Endothelial cell (in vitro differentiated cells): ENCODE data around the gene KIF26A. TPM values are rescaled to one million over a fixed set of nuclear protein-coding genes. Genes with fewer than 3 reads are reported as not detected.

ENCODE experiments used
- DNase-seq: peaks from one replicate; pipeline ENCODE4 v3.0.0; 2021; ENCODE audit warnings: low spot score
- H3K27ac Mint-ChIP-seq: one replicate; pipeline ENCODE4 v1.8.0; 2021; ENCODE audit warnings: mixed read lengths, inconsistent platforms; ENCODE audit not compliant: unreplicated experiment
- H3K27me3 Mint-ChIP-seq: one replicate; pipeline ENCODE4 v1.8.0; 2021; ENCODE audit warnings: mild to moderate bottlenecking, moderate library complexity, mixed read lengths, inconsistent platforms; ENCODE audit not compliant: unreplicated experiment
- H3K36me3 Mint-ChIP-seq: one replicate; pipeline ENCODE4 v1.8.0; 2021; ENCODE audit warnings: mild to moderate bottlenecking, low read depth, mixed read lengths, inconsistent platforms; ENCODE audit not compliant: unreplicated experiment
- H3K4me1 Mint-ChIP-seq: one replicate; pipeline ENCODE4 v1.8.0; 2021; ENCODE audit warnings: mild to moderate bottlenecking, mixed read lengths, inconsistent platforms; ENCODE audit not compliant: unreplicated experiment
- H3K4me3 Mint-ChIP-seq: one replicate; pipeline ENCODE4 v1.8.0; 2021; ENCODE audit warnings: mild to moderate bottlenecking, mixed read lengths, inconsistent platforms; ENCODE audit not compliant: unreplicated experiment
- H3K9me3 Mint-ChIP-seq: one replicate; pipeline ENCODE4 v1.8.0; 2021; ENCODE audit warnings: mixed read lengths, inconsistent platforms; ENCODE audit not compliant: unreplicated experiment
- CTCF ChIP-seq: fragments of 200-600 bp; sonication (generic); IDR thresholded peaks from one replicate; pipeline ENCODE4 v1.5.0; 2021; ENCODE audit warnings: antibody characterized with exemption; ENCODE audit not compliant: unreplicated experiment
- total RNA-seq: library from RNA; stranded (reverse); fragmentation: NEBNext Ultra II Directional; extraction: Animal tissue kit (Norgen Biotek cat#: 25700); gene quantifications from one replicate; pipeline ENCODE4 v1.2.1, GENCODE V29; 2021; ENCODE audit not compliant: unreplicated experiment

The KIF26A gene
- total RNA-seq, 1 donor from 2014 or later: 96.9 TPM

- Mint-ChIP-seq H3K4me1 (no peaks in the 10 kb centered on the region), H3K9me3 (no peaks in the 10 kb centered on the region), H3K36me3 (peaks cover 4% of the 10 kb centered on the region), H3K27ac (no peak overlapping the region), H3K27me3 (peaks cover 13% of the 10 kb centered on the region), H3K4me3 (no peak overlapping the region)
- no peak for TF ChIP-seq CTCF
- no peak for DNase-seq
Measured at GRCh38 chr14:104158827-104159798, 20.7 kb downstream of the KIF26A start.

- peaks cover 4% of the 10 kb centered on the region for H3K36me3 Mint-ChIP-seq
- no peak overlapping the region for H3K4me3 Mint-ChIP-seq
- no peaks in the 10 kb centered on the region for H3K4me1 Mint-ChIP-seq
- peaks cover 13% of the 10 kb centered on the region for H3K27me3 Mint-ChIP-seq
- DNase-seq: no peak
- no peak for TF ChIP-seq CTCF
- no peak overlapping the region for H3K27ac Mint-ChIP-seq
- no peaks in the 10 kb centered on the region for H3K9me3 Mint-ChIP-seq
Measured at GRCh38 chr14:104159990-104160389, 21.6 kb downstream of the KIF26A start.

GRCh38 chr14:104161602-104162367 lies 23.4 kb downstream of the KIF26A start:
- H3K4me3 Mint-ChIP-seq: no peak overlapping the region
- no peak for TF ChIP-seq CTCF
- no peaks in the 10 kb centered on the region for H3K36me3 Mint-ChIP-seq
- no peak for DNase-seq
- peaks cover 11% of the 10 kb centered on the region for H3K27me3 Mint-ChIP-seq
- no peaks in the 10 kb centered on the region for H3K4me1 Mint-ChIP-seq
- no peaks in the 10 kb centered on the region for H3K9me3 Mint-ChIP-seq
- H3K27ac Mint-ChIP-seq: no peak overlapping the region

- no peaks in the 10 kb centered on the region for H3K4me1 Mint-ChIP-seq
- H3K27ac Mint-ChIP-seq: no peak overlapping the region
- peaks cover 11% of the 10 kb centered on the region for H3K27me3 Mint-ChIP-seq
- no peak for DNase-seq
- no peaks in the 10 kb centered on the region for H3K9me3 Mint-ChIP-seq
- TF ChIP-seq CTCF: no peak
- H3K4me3 Mint-ChIP-seq: no peak overlapping the region
- no peaks in the 10 kb centered on the region for H3K36me3 Mint-ChIP-seq
Measured at GRCh38 chr14:104162495-104162894, 24.1 kb downstream of the KIF26A start.
